GM18951 (cell line): ENCODE results near the gene N4BP2L2.

ENCODE experiments used
- POLR2A ChIP-seq: IDR thresholded peaks from 4 replicates; pipeline ENCODE4 v1.6.1; 2011; ENCODE audit warnings: mild to moderate bottlenecking; ENCODE audit not compliant: insufficient read length, insufficient read depth; ENCODE audit errors: extremely low read depth
- in situ Hi-C: fragments of 300-500 bp; cut with MboI; formaldehyde crosslinking; loops from one replicate; pipeline ENCODE4 v1.12.0; 2022; ENCODE audit warnings: low sequenced_read_pairs, mixed read lengths, inconsistent platforms; ENCODE audit not compliant: unreplicated experiment

N4BP2L2 gene

DNA sequence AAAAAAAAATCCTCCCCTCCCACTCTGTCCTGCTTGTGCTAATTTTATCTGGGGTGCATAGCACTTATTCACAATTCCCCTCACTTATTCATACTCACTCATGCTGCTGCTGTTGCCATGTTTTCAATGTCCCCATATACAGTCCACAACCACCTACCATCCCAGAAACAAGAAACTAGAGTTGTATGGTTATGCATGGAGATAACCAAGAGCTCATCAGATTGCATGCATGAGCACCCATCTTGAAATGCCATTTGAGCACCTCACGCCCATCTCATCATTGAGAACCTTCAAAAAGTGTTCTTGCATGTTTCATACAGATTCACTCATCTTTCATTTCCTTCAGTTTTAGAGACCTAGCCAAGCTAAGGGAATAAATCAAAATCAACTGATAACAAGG is 15.1 kb upstream of the N4BP2L2 start:
- in situ Hi-C loops: no loop called here
- TF ChIP-seq POLR2A: no peak

DNA sequence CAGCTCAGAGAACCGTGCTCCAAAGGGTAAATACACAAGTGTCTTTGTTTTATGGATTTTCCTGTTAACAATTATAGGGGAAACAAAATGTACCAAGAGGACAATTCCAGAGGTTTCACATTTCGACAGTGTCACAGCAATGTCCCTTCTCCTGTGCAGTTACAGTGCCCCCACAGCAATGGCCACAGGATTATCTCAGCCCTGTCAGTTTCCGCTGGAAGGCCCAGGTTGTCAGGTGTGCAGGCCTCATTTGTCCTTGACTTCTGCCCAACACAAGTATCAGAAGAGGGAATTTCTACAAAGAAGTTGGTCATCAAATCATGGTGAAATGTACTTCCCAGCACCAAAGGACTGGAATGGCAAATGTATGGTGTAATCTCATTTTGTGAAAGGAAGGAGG is 11.2 kb upstream of the N4BP2L2 start:
- TF ChIP-seq POLR2A: no peak
- in situ Hi-C loops: no loop called here

DNA sequence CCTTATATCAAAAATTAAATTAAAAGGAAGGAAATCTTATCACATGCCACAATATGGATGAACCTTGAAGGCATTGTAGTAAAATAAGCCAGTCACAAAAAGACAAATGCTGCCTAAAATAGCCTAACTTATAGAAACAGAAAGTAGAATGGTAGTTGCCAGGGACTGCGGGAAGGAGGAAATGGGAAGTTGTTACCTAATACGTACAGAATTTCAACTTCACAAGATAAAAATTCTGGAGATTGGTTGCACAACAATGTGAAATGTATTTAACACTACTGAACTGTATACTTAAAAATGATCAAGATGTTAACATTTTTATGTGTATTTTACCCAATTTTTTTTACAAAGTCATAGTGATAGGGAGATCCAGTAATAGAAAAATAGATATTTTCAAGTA is 10.2 kb upstream of the N4BP2L2 start:
- no peak for TF ChIP-seq POLR2A
- in situ Hi-C loops: no loop called here

DNA sequence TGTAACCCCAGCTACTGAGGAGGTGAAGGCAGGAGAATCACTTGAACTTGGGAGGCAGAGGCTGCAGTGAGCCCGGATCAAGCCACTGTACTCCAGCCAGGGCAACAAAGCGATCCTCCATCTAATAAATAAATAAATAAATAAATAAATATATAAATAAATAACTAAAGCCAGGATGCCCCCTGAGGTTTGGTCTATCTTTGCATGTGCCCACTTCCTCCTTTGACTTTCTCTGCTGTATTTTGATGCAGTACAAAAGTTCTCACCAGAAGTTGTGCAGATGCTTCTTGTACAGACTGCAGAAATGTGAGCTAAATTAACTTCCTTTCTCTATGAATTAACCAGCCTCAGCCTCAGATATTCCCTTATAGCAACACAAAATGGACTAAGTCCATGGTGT is 6.5 kb upstream of the N4BP2L2 start:
- in situ Hi-C loops: no loop called here
- TF ChIP-seq POLR2A: no peak

DNA sequence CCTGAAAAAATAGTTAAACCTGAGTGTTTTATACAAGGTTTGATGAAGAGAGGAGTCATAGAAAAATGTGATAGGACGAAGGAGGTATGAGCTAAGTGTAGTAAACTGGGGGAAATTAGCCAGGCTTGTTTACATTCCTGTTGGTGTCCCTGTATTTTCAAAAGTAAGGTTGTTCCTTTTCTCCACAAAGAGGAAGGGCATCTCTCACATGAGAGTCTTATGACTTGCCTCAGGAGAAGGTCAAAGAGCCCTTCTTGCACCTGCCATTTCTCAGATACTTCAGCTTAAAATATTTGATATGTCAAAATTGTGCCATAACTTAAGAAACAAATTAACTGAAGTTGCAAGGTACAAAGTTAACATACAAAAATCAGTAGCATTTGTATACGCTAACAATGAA is 3.6 kb upstream of the N4BP2L2 start:
- no peak for TF ChIP-seq POLR2A
- in situ Hi-C loops: no loop called here

DNA sequence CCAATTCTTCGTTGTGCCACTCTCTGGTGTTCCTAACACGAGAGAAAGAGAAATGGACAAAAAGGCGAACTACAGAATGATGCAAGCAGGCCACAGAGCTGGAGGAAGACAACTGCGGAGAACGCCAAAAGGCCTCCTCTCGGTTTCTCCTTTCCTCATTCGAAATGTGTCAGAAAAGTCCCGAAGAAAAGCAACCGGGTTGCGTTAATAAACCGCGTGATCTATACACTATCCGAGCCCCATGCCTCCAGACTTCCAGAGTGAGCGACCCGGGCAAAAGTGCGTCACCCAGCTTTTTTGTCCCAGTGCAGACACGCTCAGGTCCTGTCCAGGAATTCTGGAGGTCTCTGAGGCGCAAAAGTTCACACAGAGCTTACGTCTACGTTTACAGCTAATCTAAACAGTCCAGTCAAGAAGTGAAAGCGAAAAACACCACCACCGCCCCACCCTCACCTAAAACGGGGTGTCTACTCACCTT is 413 bp downstream of the N4BP2L2 start:
- in situ Hi-C loops: no loop called here
- TF ChIP-seq POLR2A: no peak

DNA sequence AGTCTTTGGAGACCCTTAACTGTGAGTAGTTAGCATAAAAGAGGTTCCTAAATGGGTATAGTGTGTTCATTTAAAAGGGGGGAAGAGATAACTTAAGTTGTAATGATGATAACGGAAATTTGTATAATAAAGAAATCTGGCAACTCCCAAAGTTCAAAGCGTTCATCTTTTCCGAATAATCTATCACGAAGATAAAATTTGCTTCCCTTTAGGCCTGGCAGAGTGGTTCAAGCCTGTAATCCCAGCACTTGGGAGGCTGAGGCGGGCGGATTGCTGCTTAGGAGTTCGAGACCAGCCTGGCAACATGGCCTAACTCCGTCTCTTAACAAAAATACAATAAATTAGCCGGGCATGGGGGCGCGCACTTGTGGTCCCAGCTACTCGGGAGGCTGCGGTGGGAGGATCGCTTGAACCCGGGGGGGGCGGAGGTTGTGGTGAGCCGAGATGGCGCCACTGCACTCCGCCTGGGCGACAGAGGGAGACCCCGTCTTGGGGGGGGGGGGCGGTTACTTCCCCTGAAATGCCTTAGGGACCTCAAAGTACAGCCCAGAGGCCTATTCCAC is 934 bp downstream of the N4BP2L2 start:
- TF ChIP-seq POLR2A: no peak
- in situ Hi-C loops: no loop called here

DNA sequence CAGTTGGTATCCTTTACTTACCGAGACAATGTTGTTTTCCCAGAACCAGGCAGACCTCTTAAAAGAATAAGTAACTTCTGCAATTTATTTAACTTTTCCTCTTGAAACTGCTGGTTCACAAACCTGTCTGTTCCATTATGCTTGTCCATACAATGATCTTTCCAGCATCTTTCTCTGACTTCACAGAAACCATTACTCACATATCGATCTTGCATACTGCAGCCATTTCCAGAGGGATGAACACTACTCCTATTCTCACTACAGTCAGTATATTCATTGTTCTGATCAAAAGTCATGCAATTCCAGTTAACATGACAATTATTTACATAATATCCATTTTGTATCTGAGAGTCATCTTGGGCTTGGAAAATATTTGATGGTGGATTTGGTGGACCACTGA is 2.8 kb downstream of the N4BP2L2 start:
- no peak for TF ChIP-seq POLR2A
- in situ Hi-C loops: no loop called here

DNA sequence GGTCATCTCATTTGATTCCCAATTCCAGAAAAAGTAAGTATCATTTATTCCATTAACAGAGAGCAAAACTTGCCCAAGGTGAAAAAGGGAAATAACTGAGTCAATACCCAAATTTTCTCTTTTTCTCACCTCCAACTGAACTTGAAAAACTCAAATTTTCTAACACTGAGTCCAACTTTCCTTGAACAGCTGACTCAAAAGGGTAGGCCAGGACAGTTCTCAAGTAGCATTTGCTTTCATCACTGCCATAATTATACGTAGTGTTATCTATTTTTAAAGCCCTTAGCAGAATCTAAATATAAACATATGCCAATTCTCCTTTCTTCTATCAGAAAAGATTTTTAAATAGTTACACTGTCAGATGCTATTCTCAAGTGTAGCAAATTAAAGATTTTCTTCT is 3.5 kb downstream of the N4BP2L2 start:
- TF ChIP-seq POLR2A: no peak
- in situ Hi-C loops: no loop called here

DNA sequence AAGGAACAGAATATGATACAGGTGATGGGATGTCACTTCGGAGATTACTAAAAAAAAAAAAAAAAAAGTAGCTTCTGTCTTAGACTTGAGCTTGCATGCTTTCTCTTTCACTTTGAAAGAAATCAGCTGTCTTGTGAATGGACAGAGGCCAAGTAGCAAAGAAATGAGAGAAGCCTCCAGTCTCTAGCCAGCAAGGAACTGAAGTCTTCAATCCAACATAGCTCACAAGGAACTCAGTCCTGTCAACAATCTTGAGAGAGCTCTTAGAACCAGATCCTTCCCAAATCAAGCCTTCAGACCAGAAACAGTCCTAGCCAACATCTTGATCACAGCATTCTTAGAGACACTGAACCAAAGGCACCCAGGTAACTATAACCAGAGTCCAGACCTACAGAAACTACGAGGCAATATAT is 7.7 kb downstream of the N4BP2L2 start:
- in situ Hi-C loops: no loop called here
- TF ChIP-seq POLR2A: no peak

DNA sequence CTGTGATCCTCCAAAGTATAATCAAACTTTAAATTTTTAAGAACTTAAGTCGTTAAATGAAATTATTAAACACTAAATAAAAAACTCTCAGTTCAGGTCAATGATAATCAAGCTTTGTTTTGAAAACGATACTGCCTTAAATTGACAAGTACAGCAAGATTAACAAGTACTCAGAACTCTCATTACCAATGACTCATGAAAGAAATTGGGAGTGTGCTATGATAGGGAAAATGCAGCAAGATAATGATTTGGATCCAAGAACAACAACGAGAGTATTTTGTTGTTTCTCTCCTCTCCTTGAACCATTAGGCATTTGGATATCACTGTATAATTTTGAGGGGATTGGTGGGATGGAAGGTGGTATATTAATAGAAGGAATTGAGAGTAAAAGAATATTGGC is 10.2 kb downstream of the N4BP2L2 start:
- no peak for TF ChIP-seq POLR2A
- in situ Hi-C loops: no loop called here

DNA sequence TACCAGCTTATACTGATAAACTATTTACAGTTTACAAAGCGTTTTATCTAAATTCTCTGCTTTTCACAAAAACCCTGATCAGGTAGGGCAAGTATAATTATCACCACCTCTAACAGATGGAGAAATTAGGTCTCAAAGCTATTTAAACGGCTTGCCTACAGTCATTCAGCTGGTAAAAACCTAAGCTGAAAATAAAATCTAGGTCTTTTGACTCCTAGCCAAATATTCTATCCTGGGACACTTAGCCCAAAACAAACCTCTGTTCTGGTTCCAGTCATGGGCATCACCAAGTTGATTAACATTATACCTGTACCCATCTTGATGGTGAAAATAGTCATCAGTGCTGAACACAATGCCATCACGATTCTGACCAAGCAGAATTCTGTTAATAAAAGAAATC is 11.4 kb downstream of the N4BP2L2 start:
- in situ Hi-C loops: no loop called here
- TF ChIP-seq POLR2A: no peak

DNA sequence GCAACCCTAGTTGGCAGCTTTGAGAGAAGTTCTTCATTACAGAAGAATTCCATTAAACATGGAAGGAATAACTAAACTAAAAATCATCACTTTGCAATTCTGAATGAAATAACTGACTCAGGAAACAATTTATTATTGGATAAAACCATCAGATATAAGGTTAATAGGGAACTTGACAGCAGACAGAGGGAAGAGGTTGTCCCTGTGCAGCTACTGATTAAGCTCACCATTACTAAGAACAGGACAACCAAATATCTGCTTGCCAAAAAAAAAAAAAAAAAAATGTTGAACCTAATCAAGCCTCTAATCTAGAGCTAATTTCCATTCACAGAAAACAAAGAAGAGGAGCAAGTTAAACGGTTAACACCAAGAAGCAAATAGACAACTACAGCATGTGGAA is 12.8 kb downstream of the N4BP2L2 start:
- in situ Hi-C loops: no loop called here
- no peak for TF ChIP-seq POLR2A

DNA sequence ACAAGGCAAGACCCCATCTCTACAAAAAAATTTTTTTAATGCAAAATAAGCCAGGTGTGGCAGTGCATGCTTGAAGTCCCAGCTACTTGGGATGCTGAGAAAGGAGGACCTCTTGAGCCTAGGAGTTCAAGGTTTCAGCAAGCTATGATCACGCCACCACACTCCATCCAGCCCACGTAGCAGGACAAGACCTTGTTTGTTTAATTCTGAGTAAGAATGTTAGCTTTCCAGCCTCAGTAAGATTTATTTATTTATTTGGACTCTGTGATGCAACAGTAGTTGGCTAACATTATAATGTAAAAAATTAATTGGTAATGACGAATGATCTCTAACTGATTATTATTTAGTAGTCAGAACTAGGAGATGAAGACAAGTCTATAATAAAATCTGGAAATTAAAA is 23.3 kb downstream of the N4BP2L2 start:
- no peak for TF ChIP-seq POLR2A
- in situ Hi-C loops: no loop called here

DNA sequence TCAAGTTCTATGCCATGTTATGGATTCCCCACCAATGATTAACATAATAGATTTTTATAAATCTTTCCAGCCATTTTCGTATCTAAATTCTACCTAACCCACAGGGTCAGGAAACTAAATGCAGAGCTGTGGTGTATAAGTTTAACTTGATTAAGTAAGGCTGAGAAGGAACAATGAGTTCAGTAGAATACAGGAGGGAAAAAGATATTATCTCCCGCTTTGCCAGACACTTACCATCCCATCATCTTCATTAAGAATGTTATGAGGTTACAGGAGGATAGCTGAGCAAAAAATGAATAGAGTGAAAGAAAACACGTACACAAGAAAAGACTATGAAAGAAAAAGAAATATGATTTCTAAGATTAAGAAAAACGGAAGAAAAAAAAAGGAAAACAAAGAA is 27.1 kb downstream of the N4BP2L2 start:
- no peak for TF ChIP-seq POLR2A

DNA sequence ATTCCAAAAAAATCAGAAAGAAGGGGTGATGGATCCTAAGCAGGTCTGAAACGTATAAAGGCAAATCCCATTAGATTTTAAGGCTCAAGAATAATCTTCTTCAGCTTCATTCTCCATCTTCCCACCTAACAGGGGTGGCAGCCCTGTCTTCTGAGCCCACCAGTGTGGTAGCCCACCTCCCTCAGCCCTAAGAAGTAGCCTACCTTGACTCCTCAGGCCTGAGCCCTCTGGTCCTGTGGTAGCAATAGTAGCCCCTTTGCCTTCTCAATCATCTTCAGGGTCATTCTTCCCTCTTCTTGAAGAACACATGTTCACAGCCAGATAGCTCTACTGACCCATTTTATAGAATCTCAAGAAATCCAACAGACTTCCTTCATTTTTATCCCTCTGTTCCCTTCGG is 33.7 kb downstream of the N4BP2L2 start:
- no peak for TF ChIP-seq POLR2A
- in situ Hi-C loops: no loop called here

More for the DNA sequence above, 27.1 kb downstream of the N4BP2L2 start:
- in situ Hi-C loops: no loop called here

DNA sequence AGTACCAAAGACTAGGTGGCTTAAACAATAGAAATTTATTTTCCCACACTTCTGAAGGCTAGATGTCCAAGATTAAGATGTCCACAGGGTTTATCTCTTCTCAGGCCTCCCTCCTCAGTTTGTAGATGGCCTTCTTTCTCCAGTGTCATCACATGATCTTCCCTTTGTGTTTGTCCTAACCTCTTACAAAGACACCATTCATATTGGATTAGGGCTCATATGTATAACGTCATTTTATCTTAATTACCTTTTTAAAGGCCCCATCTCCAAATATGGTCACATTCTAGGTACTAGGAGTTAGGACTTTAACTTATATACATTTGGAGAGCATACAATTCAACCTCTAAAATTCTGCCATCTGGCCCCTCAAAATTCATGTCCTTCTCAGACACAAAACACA is 34.3 kb downstream of the N4BP2L2 start:
- TF ChIP-seq POLR2A: no peak
- in situ Hi-C loops: no loop called here
